ENCODE measurements around the gene UVSSA.

- TF ChIP-seq CTCF (IDR thresholded peaks at IDR 0.05) (peak; percentile 90), CREB1 (CRISPR knock-in tag; IDR thresholded peaks at IDR 0.05) (no peak), ATF3 (CRISPR knock-in tag; conservative IDR thresholded peaks at IDR 0.05) (no peak), ZNF121 (CRISPR knock-in tag; IDR thresholded peaks at IDR 0.05) (no peak), USF2 (CRISPR knock-in tag; IDR thresholded peaks at IDR 0.05) (no peak), CREM (CRISPR knock-in tag; IDR thresholded peaks at IDR 0.05) (no peak), ZNF512 (CRISPR knock-in tag; IDR thresholded peaks at IDR 0.05; ENCODE audit: borderline replicate concordance) (no peak), SP1 (CRISPR knock-in tag; conservative IDR thresholded peaks at IDR 0.05) (no peak), ATF1 (CRISPR knock-in tag; IDR thresholded peaks at IDR 0.05) (no peak)
These were observed 5.0 kb downstream of the UVSSA start for GRCh38 chr4:1351854-1352566.
